Panc1 (cell line): ENCODE results near the gene FCRL2. TPM values are rescaled to one million over a fixed set of nuclear protein-coding genes. Genes with fewer than 3 reads are reported as not detected.

ENCODE experiments used
- ATAC-seq: fragments of 200-7000 bp; cut with Tn5 transposase; 2 replicates; pipeline ENCODE4 v1.9.1; 2020; ENCODE audit warnings: mild to moderate bottlenecking, moderate library complexity
- BruUV-seq: library from RNA; stranded (reverse); fragments of 400-500 nt; replicated peaks from 2 replicates; lab custom pipeline; 2021; lab: Mats Ljungman, UMichigan
- CTCF ChIA-PET: fragments of 300-600 bp; sonication (Branson Sonifier 250); formaldehyde crosslinking; loops from one replicate; lab custom pipeline; 2022; ENCODE audit warnings: antibody characterized with exemption; lab: Charles Lee
- POLR2A ChIA-PET: fragments of 300-600 bp; sonication (Branson Sonifier 250); formaldehyde crosslinking; loops from one replicate; lab custom pipeline; 2022; ENCODE audit warnings: antibody characterized with exemption; lab: Charles Lee
- DNase-seq: peaks from one replicate; pipeline ENCODE4 v3.0.0-alpha.2; 2010; ENCODE audit warnings: low read depth, low spot score
- H3K27ac ChIP-seq: 2 replicates; pipeline ENCODE4 v1.5.1; 2011; ENCODE audit warnings: mild to moderate bottlenecking, low read length, inconsistent platforms
- H3K27me3 ChIP-seq: fragments of 200-500 bp; sonication (Bioruptor generic); 2 replicates; pipeline ENCODE4 v1.6.0; 2014; ENCODE audit warnings: low read length, inconsistent platforms; ENCODE audit not compliant: control insufficient read depth, insufficient read depth
- H3K36me3 ChIP-seq: fragments of 200-500 bp; sonication (Bioruptor generic); 2 replicates; pipeline ENCODE4 v1.5.1; 2014; ENCODE audit warnings: inconsistent platforms, mild to moderate bottlenecking, low read length, moderate library complexity; ENCODE audit not compliant: control insufficient read depth, insufficient read depth
- H3K4me1 ChIP-seq: 2 replicates; pipeline ENCODE4 v1.5.1; 2011; ENCODE audit warnings: inconsistent platforms, mild to moderate bottlenecking, low read length, moderate library complexity; ENCODE audit not compliant: control insufficient read depth, insufficient read depth
- H3K4me3 ChIP-seq, 2 experiments: 2 replicates each; pipeline ENCODE4 v1.5.1; 2011 to 2012; ENCODE audit warnings: low read depth in 2 of 2, low read length in 2 of 2, mild to moderate bottlenecking in 2 of 2, inconsistent platforms in 1 of 2, moderate library complexity in 1 of 2
- H3K9me3 ChIP-seq: fragments of 200-500 bp; sonication (Bioruptor generic); 2 replicates; pipeline ENCODE4 v1.5.1; 2014; ENCODE audit warnings: low read depth, mild to moderate bottlenecking, inconsistent platforms, low read length, moderate library complexity; ENCODE audit not compliant: control insufficient read depth, insufficient read depth
- POLR2AphosphoS5 ChIP-seq: IDR thresholded peaks from 2 replicates; pipeline ENCODE4 v1.6.1; 2012; ENCODE audit warnings: mild to moderate bottlenecking, low read depth, low read length, moderate library complexity
- SIN3A ChIP-seq: IDR thresholded peaks from 2 replicates; pipeline ENCODE4 v1.6.1; 2012; ENCODE audit warnings: low read depth, mild to moderate bottlenecking, low read length, moderate library complexity, borderline replicate concordance; ENCODE audit not compliant: insufficient read depth
- TCF7L2 ChIP-seq: IDR thresholded peaks from 2 replicates; pipeline ENCODE4 v1.6.1; 2011; ENCODE audit warnings: mild to moderate bottlenecking, low read depth, low read length, inconsistent platforms
- in situ Hi-C: cut with HindIII; loops from 2 replicates; pipeline ENCODE4 v1.10.0; 2016; ENCODE audit warnings: low sequenced_read_pairs, low pct_unique_long_range_greater_than_20kb
- intact Hi-C: fragments of 100-400 bp; cut with micrococcal nuclease; formaldehyde crosslinking; loops from one replicate; pipeline ENCODE4 v1.10.0; 2022; ENCODE audit not compliant: unreplicated experiment
- total RNA-seq: library from RNA; stranded (reverse); gene quantifications from one replicate; pipeline ENCODE4 v1.2.1, GENCODE V29; 2021; ENCODE audit not compliant: unreplicated experiment
- TF ChIP-seq, protein P1 (sequence below), 2 experiments: IDR thresholded peaks; 2 replicates each; pipeline ENCODE4 v1.6.1; 2011 to 2012; ENCODE audit warnings: low read depth in 2 of 2, control low read depth in 1 of 2, low read length in 1 of 2, mild to moderate bottlenecking in 1 of 2, moderate library complexity in 1 of 2; ENCODE audit not compliant: insufficient read depth in 1 of 2
- TF ChIP-seq, protein P2 (sequence below): fragments of 450-650 bp; IDR thresholded peaks from 2 replicates; pipeline ENCODE4 v1.5.1; 2017; ENCODE audit warnings: mild to moderate bottlenecking

Gene FCRL2
- total RNA-seq, 1 experiment from 2014 or later = not detected

DNA sequence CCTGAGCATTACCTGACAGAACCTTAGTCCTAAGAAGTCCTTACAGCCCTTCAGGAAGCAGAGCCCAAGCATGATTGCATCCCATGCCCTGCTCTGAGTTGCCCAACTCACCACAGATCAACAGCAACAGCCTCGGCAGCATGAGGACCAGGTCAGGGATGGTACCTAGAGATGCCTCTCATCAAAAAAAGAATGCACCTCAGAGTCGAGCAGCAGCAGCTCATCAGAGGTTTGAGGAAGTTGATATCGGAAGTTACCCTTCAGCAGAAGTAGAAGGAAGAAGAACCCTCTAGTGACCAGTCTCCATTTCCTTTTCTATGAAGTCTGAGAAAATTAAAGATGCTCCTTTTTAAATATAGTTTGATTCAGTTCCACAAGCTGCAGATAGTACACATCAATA lies 43.0 kb upstream of the FCRL2 start, which contains the start of gene FCRL1:
Gene FCRL1, minus strand, starts transcription at position 225 of the 400 bp plus-strand sequence. Its CDS starts 83 bp downstream, at position 142.
- Histone ChIP-seq H3K4me3 (no peak within 1 kb of the TSS), H3K36me3 (no peaks in the 10 kb centered on the region), H3K27me3 (no peaks in the 10 kb centered on the region), H3K27ac (no peak within 1 kb of the TSS), H3K4me1 (no peaks in the 10 kb centered on the region), H3K9me3 (no peaks in the 10 kb centered on the region)
- ChIA-PET CTCF (no interaction called here), POLR2A (no interaction called here)
- TF ChIP-seq POLR2AphosphoS5 (no peak), TCF7L2 (no peak), SIN3A (no peak)
- TF ChIP-seq, protein P1, sequence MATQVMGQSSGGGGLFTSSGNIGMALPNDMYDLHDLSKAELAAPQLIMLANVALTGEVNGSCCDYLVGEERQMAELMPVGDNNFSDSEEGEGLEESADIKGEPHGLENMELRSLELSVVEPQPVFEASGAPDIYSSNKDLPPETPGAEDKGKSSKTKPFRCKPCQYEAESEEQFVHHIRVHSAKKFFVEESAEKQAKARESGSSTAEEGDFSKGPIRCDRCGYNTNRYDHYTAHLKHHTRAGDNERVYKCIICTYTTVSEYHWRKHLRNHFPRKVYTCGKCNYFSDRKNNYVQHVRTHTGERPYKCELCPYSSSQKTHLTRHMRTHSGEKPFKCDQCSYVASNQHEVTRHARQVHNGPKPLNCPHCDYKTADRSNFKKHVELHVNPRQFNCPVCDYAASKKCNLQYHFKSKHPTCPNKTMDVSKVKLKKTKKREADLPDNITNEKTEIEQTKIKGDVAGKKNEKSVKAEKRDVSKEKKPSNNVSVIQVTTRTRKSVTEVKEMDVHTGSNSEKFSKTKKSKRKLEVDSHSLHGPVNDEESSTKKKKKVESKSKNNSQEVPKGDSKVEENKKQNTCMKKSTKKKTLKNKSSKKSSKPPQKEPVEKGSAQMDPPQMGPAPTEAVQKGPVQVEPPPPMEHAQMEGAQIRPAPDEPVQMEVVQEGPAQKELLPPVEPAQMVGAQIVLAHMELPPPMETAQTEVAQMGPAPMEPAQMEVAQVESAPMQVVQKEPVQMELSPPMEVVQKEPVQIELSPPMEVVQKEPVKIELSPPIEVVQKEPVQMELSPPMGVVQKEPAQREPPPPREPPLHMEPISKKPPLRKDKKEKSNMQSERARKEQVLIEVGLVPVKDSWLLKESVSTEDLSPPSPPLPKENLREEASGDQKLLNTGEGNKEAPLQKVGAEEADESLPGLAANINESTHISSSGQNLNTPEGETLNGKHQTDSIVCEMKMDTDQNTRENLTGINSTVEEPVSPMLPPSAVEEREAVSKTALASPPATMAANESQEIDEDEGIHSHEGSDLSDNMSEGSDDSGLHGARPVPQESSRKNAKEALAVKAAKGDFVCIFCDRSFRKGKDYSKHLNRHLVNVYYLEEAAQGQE (IDR thresholded peaks at IDR 0.05; ENCODE audit: insufficient read depth in 1 of 2, low read depth in 2 of 2, low read length in 1 of 2) = no peak
- TF ChIP-seq, protein P2, sequence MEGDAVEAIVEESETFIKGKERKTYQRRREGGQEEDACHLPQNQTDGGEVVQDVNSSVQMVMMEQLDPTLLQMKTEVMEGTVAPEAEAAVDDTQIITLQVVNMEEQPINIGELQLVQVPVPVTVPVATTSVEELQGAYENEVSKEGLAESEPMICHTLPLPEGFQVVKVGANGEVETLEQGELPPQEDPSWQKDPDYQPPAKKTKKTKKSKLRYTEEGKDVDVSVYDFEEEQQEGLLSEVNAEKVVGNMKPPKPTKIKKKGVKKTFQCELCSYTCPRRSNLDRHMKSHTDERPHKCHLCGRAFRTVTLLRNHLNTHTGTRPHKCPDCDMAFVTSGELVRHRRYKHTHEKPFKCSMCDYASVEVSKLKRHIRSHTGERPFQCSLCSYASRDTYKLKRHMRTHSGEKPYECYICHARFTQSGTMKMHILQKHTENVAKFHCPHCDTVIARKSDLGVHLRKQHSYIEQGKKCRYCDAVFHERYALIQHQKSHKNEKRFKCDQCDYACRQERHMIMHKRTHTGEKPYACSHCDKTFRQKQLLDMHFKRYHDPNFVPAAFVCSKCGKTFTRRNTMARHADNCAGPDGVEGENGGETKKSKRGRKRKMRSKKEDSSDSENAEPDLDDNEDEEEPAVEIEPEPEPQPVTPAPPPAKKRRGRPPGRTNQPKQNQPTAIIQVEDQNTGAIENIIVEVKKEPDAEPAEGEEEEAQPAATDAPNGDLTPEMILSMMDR = no peak
- intact Hi-C loops (no loop called here), in situ Hi-C loops (no loop called here)
- DNase-seq (no peak), ATAC-seq (no peak)
- no TSS peak for BruUV-seq

DNA sequence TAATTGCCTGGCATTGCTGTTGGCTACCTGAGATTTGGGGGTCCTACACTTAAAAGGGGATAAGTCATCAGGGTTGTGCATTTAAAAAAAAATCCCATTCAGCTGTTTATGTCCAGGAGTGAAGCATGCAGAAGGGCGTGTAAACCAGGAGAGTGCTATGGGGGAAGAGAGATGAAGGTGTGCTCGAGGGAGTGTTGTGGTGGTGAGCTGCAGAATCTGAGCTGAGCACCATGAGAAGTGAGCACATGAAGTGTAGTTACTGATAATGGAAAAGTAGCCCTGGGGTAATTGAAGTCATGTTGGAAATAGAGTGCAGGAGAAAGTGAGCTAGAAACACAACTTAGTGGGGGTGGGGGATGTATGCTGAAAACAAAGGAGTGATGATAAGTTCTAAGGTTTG lies 42.3 kb upstream of the FCRL2 start:
- in situ Hi-C loops (no loop called here), intact Hi-C loops (no loop called here)
- POLR2A ChIA-PET = no interaction called here
- Histone ChIP-seq H3K9me3 (no peaks in the 10 kb centered on the region), H3K27ac (no peak overlapping the region), H3K27me3 (no peaks in the 10 kb centered on the region), H3K4me1 (no peaks in the 10 kb centered on the region), H3K4me3 (no peak overlapping the region), H3K36me3 (no peaks in the 10 kb centered on the region)
- TF ChIP-seq, protein P2 = no peak
- TF ChIP-seq, protein P1 (IDR thresholded peaks at IDR 0.05; ENCODE audit: insufficient read depth in 1 of 2, low read depth in 2 of 2, low read length in 1 of 2) = no peak
- TF ChIP-seq TCF7L2 (no peak), POLR2AphosphoS5 (no peak), SIN3A (no peak)
- no TSS peak for BruUV-seq
- no peak for DNase-seq
- ATAC-seq = no peak
- CTCF ChIA-PET = no interaction called here
